ENCODE measurements around the gene FAM13C. TPM values are rescaled to one million over a fixed set of nuclear protein-coding genes. Genes with fewer than 3 reads are reported as not detected.
A peak's percentile ranks its signal among the peaks of the same experiment; 100 is the strongest.

The FAM13C gene
- total RNA-seq, 1 donor from 2014 or later = 11.8 TPM

DNA sequence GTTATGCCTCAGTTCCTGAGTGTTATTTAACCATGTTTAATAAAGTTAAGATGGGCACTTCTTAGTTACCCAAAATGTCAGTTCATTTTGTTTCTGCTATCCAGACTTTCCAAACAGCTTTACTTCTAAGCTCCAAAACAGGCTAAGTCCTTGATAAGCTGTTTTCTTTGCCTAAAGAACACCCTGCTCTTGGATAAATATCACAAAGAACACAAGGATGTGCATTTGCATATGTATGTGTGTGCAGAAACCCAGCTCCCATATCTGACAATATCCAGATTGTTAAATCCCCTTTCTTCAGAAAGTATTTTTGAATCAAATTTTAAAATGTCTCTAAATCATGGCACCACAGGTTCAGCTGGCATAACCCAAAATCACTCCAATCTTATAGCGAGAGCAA, 19.6 kb downstream of the FAM13C start:
- Histone ChIP-seq H3K9me3 (no peaks in the 10 kb centered on the region), H3K27me3 (no peaks in the 10 kb centered on the region), H3K4me3 (no peak overlapping the region), H3K36me3 (no peaks in the 10 kb centered on the region), H3K27ac (no peak overlapping the region), H3K4me1 (no peaks in the 10 kb centered on the region)
- no peak for ATAC-seq
- intact Hi-C loops (cut with DNase I) = no loop called here
- TF ChIP-seq, protein P1, sequence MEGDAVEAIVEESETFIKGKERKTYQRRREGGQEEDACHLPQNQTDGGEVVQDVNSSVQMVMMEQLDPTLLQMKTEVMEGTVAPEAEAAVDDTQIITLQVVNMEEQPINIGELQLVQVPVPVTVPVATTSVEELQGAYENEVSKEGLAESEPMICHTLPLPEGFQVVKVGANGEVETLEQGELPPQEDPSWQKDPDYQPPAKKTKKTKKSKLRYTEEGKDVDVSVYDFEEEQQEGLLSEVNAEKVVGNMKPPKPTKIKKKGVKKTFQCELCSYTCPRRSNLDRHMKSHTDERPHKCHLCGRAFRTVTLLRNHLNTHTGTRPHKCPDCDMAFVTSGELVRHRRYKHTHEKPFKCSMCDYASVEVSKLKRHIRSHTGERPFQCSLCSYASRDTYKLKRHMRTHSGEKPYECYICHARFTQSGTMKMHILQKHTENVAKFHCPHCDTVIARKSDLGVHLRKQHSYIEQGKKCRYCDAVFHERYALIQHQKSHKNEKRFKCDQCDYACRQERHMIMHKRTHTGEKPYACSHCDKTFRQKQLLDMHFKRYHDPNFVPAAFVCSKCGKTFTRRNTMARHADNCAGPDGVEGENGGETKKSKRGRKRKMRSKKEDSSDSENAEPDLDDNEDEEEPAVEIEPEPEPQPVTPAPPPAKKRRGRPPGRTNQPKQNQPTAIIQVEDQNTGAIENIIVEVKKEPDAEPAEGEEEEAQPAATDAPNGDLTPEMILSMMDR (IDR thresholded peaks at IDR 0.05) = no peak
- no peak for DNase-seq

DNA sequence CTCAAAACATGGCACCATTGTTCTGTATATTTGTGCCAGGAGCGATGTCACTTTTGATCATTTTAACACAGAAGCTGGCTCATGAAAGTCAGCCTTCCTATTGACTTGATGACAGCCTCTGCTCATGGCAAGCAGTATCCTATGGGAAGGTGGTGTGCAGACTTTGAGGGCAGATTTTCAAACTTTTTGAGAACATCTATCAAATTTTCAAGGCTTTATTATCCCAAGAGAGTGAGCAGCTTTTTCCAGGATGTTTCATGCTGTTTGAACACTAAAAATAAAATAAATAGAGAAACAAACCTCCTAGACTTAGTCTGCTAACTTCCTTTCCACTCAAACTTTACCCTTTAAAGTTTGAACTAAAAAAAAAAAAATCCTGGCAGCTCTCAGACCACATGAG, 20.3 kb downstream of the FAM13C start:
- intact Hi-C loops (cut with DNase I) = no loop called here
- ATAC-seq (no peak), DNase-seq (no peak)
- Histone ChIP-seq H3K9me3 (no peaks in the 10 kb centered on the region), H3K4me3 (no peak overlapping the region), H3K27ac (no peak overlapping the region), H3K36me3 (no peaks in the 10 kb centered on the region), H3K4me1 (no peaks in the 10 kb centered on the region), H3K27me3 (no peaks in the 10 kb centered on the region)
- TF ChIP-seq, protein P1 (IDR thresholded peaks at IDR 0.05) = no peak

- ATAC-seq (no peak), DNase-seq (no peak)
- no peak overlapping the region for H3K4me3 ChIP-seq
- intact Hi-C loops (cut with DNase I) = no loop called here
- TF ChIP-seq, protein P1 (IDR thresholded peaks at IDR 0.05) = no peak
- H3K27ac ChIP-seq = no peak overlapping the region
- H3K27me3 ChIP-seq = no peaks in the 10 kb centered on the region
- H3K9me3 ChIP-seq = no peaks in the 10 kb centered on the region
- H3K36me3 ChIP-seq = no peaks in the 10 kb centered on the region
- H3K4me1 ChIP-seq = peaks cover 7% of the 10 kb centered on the region
These were observed 22.1 kb downstream of the FAM13C start for GRCh38 chr10:59340285-59340684.

DNA sequence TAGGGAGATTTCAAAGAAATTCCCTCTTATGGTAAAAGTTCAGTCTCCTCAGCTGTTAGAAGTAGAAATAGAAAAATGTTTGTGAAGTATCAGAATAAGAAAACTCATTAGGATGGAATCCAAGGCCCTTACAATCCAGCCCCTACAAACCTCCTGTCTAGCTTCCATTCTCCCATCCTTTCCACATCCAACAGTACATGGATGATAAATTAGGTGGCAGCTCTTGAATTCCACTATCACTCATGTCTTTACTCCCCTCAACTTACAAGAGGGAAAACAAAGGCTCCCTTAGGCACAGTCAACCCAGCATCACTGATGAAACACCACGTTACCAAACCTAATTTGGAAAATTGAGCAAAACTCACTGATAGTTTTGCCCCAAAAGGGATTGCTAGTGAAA, 23.0 kb downstream of the FAM13C start:
- Histone ChIP-seq H3K9me3 (no peaks in the 10 kb centered on the region), H3K4me1 (peaks cover 7% of the 10 kb centered on the region), H3K36me3 (no peaks in the 10 kb centered on the region), H3K27ac (no peak overlapping the region), H3K4me3 (no peak overlapping the region), H3K27me3 (no peaks in the 10 kb centered on the region)
- TF ChIP-seq, protein P1 (IDR thresholded peaks at IDR 0.05) = no peak
- intact Hi-C loops (cut with DNase I) = no loop called here
- DNase-seq (no peak), ATAC-seq (no peak)

DNA sequence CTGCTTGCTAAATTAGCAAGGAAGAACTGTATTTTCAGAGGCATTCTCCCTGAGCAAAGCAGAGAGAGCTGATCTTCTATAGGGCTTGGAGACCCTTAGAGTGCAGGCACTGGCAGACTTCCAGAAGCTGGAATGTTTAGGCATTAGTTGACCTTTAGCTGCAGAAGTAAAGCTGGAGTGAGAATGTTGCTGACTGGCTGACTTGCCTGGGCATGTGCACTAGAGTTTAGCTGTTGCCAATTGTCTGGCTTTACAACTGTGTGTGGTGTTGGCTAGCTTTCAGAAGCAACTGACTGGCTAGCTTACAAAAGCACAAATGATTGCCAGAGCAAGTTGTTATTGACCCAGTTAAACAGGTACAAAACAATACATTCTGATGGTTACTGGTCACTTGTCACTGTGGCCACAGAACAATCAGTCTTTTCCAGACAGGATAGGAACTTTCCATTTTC, 25.1 kb downstream of the FAM13C start:
- H3K27me3 ChIP-seq = no peaks in the 10 kb centered on the region
- no peak for ATAC-seq
- no peak for DNase-seq
- H3K4me3 ChIP-seq = no peak overlapping the region
- TF ChIP-seq, protein P1 (IDR thresholded peaks at IDR 0.05) = no peak
- peak overlapping the region; percentile 44 for H3K27ac ChIP-seq
- no peaks in the 10 kb centered on the region for H3K36me3 ChIP-seq
- no peaks in the 10 kb centered on the region for H3K9me3 ChIP-seq
- H3K4me1 ChIP-seq = peaks cover 7% of the 10 kb centered on the region
- intact Hi-C loops (cut with DNase I) = no loop called here

GRCh38 chr10:59336632-59337031, 25.7 kb downstream of the FAM13C start:
- TF ChIP-seq, protein P1 (IDR thresholded peaks at IDR 0.05) = no peak

More at GRCh38 chr10:59336632-59337031, 25.7 kb downstream of the FAM13C start:
- Histone ChIP-seq H3K4me1 (peaks cover 7% of the 10 kb centered on the region), H3K27ac (no peak overlapping the region), H3K4me3 (no peak overlapping the region), H3K36me3 (no peaks in the 10 kb centered on the region), H3K9me3 (no peaks in the 10 kb centered on the region), H3K27me3 (no peaks in the 10 kb centered on the region)
- intact Hi-C loops (cut with DNase I) = no loop called here
- peak; percentile 64 for ATAC-seq
- DNase-seq = no peak

All from upper lobe of right lung (tissue), 1 donor.